NCI-H460 (cell line): Measurements from ENCODE around the gene MFSD1. TPM values are rescaled to one million over a fixed set of nuclear protein-coding genes. Genes with fewer than 3 reads are reported as not detected.

Source experiments
- DNase-seq: peaks from one replicate; pipeline ENCODE4 v3.0.0-alpha.2; 2016; ENCODE audit warnings: low read depth; ENCODE audit errors: extremely low read depth
- total RNA-seq: library from RNA; depleted of rRNA; stranded (reverse); fragments of >200 nt; shearing (Covaris generic); gene quantifications from 2 replicates; pipeline ENCODE4 v1.2.3, GENCODE V29; 2014

The MFSD1 gene
- total RNA-seq, 1 experiment from 2014 or later: 30.9 TPM

DNA sequence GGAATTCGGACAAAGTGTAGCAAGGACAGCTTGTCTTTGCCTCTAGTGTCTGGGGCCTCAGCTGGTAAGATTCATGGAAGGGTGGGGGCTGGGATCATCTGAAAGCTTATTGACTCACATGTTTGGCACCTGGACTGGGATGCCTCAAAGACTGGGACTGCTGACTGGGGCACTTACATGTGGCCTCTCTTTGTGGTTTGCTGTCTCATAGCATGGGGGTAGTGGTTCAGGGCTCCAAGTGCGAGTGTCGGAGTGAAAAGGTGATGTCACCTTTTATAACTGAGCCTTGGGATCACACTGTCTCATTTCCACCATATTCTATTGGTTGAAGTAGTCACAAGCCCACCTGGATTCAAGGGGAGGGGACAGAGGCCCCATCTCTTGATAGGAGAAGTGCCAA, 6.8 kb downstream of the MFSD1 start:
- DNase-seq: no peak

DNA sequence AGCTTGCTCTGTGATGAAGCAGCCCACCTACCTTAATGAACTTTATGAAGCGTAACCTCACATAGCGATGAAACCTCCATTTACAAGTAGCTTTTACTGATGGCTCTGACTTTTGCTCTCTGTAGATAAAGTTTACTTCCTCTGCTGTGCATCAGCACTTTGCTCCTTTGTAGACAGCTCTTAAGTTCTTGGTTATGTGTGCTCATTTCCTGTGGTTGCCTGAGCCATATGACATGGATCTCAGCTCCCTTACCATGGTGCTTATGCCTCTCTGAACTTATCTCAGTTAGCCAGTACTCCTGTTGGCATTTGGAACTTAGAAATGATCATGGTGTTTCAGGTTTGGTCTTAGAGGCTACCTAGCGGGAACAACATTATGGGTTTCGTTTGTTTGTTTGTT, 7.8 kb downstream of the MFSD1 start:
- DNase-seq: no peak

- DNase-seq: no peak
Observed at GRCh38 chr3:158810823-158811724, 9.2 kb downstream of the MFSD1 start.

DNA sequence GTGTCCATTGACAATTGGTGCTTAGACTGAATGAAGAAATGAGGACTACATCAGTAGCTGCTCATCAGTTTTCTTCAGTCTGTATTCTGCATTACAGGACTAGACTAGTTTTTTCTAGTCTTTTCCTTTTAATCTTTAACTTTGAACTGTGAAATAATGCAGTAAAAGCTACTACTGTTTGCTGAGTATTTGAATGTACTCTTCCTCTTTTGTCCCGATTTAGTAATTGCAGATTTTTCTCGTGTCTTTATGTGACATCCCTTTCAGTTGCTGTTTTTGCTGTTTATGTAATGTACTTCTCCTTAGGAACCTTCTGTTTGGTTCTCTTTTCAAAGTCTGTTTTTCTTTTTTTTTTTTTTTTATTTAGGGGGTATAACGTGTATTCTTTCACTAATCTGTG, 17.4 kb downstream of the MFSD1 start:
- no peak for DNase-seq

- DNase-seq: no peak
Observed at GRCh38 chr3:158820521-158820920, 18.7 kb downstream of the MFSD1 start.

DNA sequence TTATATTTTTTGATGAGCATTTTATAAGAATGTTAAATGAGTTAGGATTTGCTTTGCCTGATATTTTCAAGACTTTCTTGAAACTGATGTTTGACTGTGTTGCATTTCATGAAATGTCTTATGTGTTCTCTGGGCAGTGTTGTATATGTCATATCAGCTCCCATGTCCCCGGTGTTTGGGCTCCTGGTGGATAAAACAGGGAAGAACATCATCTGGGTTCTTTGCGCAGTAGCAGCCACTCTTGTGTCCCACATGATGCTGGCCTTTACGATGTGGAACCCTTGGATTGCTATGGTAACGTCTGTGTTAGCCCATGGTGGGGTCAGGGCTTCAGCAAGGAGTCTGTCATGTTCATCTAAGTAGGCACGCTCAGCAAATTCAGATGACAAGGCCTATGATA, 20.0 kb downstream of the MFSD1 start:
- DNase-seq: no peak

GRCh38 chr3:158823426-158823825, 21.6 kb downstream of the MFSD1 start:
- DNase-seq: no peak

DNA sequence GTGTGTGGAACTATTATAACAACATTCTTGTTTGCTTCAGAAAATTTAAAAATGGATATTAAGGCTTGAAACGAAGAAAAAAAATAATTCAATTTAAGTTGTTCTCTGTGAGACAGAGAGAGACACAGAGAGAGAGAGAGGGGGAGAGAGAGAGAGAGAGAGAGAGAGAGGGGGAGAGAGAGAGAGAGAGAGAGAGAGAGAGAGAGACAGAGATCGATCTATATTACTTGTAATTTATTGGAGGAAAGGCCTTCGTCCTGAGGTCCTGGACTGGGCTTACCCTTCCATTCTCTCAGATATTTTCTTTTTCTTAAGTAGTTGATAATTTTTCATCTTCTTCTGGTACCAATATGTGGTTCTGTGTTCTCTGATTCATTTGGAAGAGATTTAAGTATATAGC, 25.9 kb downstream of the MFSD1 start:
- no peak for DNase-seq

GRCh38 chr3:158830391-158830790, 28.5 kb downstream of the MFSD1 start:
- DNase-seq: peak; percentile 56

- no peak for DNase-seq
Observed at GRCh38 chr3:158831861-158832260, 30.0 kb downstream of the MFSD1 start.

DNA sequence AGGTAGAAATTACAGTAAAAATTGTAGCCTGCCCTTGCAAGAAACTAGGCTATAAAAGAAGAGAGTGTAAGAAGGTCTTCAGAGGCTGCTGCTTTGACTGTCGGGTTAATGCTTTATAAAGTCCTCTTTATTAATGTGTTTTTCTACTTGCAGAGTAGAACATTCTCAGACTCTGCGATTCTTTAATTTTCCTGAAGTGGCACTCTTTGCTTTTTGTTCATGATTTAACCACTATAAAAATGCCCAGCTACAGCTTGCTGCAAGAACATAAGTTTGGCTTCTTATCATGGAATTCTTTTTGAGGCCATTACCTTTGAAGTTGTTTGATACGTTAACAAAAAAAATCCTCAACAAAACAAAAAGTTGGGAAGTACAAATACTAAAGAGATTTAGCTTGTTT, 33.8 kb downstream of the MFSD1 start:
- DNase-seq: no peak

- no peak for DNase-seq
Observed at GRCh38 chr3:158836312-158836711, 34.5 kb downstream of the MFSD1 start.

GRCh38 chr3:158837240-158837639, 35.4 kb downstream of the MFSD1 start:
- no peak for DNase-seq

DNA sequence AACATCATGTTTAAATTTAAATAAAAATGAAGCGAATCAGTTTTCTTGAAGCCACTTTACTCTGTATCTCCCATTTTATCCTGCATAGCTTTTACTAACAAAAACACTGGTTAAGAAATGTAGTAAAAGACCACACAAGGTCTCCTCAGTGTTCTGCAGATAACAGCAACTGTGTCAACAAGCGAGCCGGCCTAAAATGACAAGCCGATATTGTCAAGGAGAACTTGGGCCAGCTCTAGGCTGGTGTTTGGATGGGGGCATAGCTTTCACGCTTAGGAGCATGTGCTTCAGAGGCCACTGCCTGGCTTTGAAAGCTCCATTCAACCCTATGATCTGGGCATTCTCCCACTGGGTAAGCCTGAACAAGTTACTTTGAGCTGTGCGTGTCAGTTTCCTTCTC, 38.1 kb downstream of the MFSD1 start:
- DNase-seq: no peak

DNA sequence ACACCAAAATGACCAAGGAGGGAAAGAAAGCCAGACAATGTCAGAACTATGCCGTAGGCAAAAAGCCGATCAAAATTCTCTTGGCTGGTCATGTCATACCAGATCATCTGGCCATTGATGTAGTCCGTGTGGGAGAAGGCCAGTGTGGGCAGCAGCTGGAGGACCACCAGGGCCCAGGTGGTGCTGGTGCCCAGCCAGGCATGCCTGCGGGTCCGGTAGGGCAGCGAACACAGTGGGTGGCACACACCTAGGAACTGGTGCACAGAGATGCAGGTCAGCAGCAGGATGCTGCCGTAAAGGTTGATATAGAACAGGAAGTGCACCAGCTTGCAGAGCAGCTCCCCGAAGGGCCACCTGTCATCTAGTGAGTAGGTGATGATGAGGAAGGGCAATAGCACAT, 39.5 kb downstream of the MFSD1 start:
- DNase-seq: no peak

DNA sequence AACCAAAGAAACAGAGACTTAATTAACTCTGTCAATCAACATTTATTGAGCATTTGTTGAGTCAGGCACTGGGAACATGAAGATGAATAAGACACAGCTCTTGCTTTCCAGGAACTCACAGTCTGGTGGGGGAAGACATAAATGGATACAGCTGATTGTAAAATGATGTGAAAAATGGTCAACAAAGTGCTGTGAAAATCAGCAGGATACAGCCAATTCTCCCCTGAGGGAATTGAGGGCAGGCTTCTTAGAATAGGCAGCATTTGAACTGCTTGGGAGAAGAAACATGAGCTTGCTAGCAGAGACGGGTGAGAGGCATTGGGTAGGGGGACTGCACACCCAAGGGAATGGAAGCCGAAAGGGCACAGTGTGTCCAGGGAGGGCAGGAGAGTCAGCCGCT, 41.1 kb downstream of the MFSD1 start:
- DNase-seq: peak; percentile 26

- DNase-seq: peak; percentile 38
Observed at GRCh38 chr3:158845765-158846350, 44.0 kb downstream of the MFSD1 start.

- DNase-seq: no peak
Observed at GRCh38 chr3:158846803-158847451, 45.1 kb downstream of the MFSD1 start.

DNA sequence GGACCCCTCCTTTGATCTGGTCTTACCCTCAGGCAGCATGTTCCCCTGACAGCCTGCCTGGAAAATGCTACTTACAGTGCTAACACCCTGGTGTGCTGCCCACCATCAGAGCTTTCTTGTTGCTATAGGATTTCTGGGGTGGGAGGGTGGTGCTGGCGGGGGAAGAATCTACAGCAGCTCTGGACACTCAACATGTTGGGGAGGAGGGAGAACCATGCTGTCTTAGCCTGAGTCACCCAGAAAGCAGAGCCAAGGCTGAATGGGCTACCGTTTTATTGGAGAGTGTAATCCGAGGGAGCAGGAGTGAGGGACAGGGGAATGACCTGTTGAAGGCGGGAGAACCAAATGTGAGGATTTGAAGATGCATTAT, 45.6 kb downstream of the MFSD1 start:
- no peak for DNase-seq

DNA sequence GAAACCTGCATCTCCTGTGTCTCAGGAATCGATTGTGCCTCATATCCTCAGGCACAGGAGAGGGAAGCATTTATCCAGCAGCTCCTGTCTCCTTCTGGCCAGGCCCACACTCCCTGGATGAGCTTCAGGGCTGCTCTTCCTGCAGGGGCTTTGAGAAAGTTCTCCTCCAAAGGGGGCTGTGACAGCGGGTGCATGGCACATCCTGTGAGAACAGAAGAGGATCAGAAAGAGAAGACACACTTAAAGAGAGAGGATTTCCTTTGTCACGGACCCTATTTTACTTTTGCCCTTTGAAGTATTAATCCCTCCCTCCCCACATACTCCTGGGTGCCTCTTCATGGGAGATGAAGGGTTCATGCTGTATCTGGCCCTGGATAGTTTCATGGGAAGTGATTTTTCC, 46.0 kb downstream of the MFSD1 start:
- no peak for DNase-seq

- DNase-seq: no peak
Observed at GRCh38 chr3:158849757-158850156, 47.9 kb downstream of the MFSD1 start.

GRCh38 chr3:158859362-158859761, 57.5 kb downstream of the MFSD1 start:
- DNase-seq: no peak
